ENCODE data around the gene LPP. TPM values are rescaled to one million over a fixed set of nuclear protein-coding genes. Genes with fewer than 3 reads are reported as not detected.

LPP gene
- total and polyA plus RNA-seq, 2 donors (not counting 1 experiment from before 2014, with no cell fraction given), result 7.6 to 81.7 TPM

DNA sequence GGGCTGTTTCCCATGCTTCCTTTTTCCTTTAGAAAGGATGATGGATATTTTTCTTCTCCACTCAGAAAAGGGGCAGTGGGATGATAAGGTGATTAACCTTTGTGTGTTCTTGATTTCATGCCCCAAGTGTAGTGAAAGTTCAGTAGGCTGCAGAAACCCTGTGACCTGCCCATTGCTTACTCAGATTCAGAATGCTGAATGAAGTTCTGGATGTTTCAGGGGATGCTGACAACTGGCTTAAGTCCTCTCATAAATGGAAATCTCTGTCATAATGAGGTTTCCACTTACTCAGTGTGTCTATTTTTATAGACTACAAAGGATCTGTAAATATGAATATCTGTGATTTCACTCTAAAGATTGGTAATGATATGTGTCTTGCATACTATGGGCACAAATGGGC lies 546.5 kb downstream of the LPP start:
- Mint-ChIP-seq H3K27ac (no peak overlapping the region), H3K9me3 (ENCODE audit: insufficient read depth) (no peaks in the 10 kb centered on the region), H3K4me1 (peaks cover 41% of the 10 kb centered on the region), H3K4me3 (no peak overlapping the region), H3K27me3 (no peaks in the 10 kb centered on the region)
- ChIA-PET CTCF (no interaction called here), POLR2A (no interaction called here)
- Histone ChIP-seq H3K79me2 (ENCODE audit: control insufficient read depth, insufficient read depth, low read length) (no peaks in the 10 kb centered on the region), H4K20me1 (ENCODE audit: control insufficient read depth, insufficient read depth, low read length, poor library complexity, severe bottlenecking) (no peaks in the 10 kb centered on the region), H3K4me2 (replicated peaks; ENCODE audit: low read depth, low read length, poor library complexity, severe bottlenecking) (no peak overlapping the region), H3K9me3 (ENCODE audit: control extremely low read depth in 1 of 3, control insufficient read depth in 2 of 3, insufficient read depth in 1 of 3, low read length in 2 of 3) (no peaks in the 10 kb centered on the region), H2AFZ (ENCODE audit: insufficient read depth, low read depth, low read length, poor library complexity, severe bottlenecking) (no peak overlapping the region), H3K4me1 (ENCODE audit: control insufficient read depth in 2 of 2, insufficient read depth in 2 of 2, low read length in 2 of 2) (peaks cover 15 to 19% of the 10 kb centered on the region in 2 donors), H3K27me3 (replicated peaks in 1 of 4; ENCODE audit: control extremely low read depth in 1 of 4, control insufficient read depth in 3 of 4, insufficient read depth in 4 of 4, low read length in 3 of 4) (no peaks in the 10 kb centered on the region), H3K9ac (ENCODE audit: low read length) (no peak overlapping the region), H3K36me3 (replicated peaks in 1 of 2; ENCODE audit: control extremely low read depth in 1 of 2, control insufficient read depth in 1 of 2, extremely low read depth in 1 of 2, insufficient read depth in 2 of 2, low read length in 1 of 2) (no peaks in the 10 kb centered on the region), H3K4me3 (ENCODE audit: control extremely low read depth in 1 of 5, extremely low read depth in 1 of 5, insufficient read depth in 1 of 5, low read depth in 2 of 5, low read length in 4 of 5) (no peak overlapping the region), H3K27ac (ENCODE audit: low read length in 2 of 2) (no peak overlapping the region)
- TF ChIP-seq EZH2 (IDR thresholded peaks at IDR 0.05; ENCODE audit: borderline replicate concordance, insufficient read depth, low read depth, low read length, poor library complexity, severe bottlenecking), result no peak
- TF ChIP-seq, protein P1, sequence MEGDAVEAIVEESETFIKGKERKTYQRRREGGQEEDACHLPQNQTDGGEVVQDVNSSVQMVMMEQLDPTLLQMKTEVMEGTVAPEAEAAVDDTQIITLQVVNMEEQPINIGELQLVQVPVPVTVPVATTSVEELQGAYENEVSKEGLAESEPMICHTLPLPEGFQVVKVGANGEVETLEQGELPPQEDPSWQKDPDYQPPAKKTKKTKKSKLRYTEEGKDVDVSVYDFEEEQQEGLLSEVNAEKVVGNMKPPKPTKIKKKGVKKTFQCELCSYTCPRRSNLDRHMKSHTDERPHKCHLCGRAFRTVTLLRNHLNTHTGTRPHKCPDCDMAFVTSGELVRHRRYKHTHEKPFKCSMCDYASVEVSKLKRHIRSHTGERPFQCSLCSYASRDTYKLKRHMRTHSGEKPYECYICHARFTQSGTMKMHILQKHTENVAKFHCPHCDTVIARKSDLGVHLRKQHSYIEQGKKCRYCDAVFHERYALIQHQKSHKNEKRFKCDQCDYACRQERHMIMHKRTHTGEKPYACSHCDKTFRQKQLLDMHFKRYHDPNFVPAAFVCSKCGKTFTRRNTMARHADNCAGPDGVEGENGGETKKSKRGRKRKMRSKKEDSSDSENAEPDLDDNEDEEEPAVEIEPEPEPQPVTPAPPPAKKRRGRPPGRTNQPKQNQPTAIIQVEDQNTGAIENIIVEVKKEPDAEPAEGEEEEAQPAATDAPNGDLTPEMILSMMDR (IDR thresholded peaks at IDR 0.05), result no peak
- no peak for ATAC-seq (ENCODE audit: low read depth)
- intact Hi-C loops (cut with micrococcal nuclease), result no loop called here
- DNase-seq, result no peak

- DNase-seq (no peak), ATAC-seq (ENCODE audit: low read depth) (no peak)
- peaks cover 15 to 19% of the 10 kb centered on the region in 2 donors for H3K4me1 ChIP-seq (ENCODE audit: control insufficient read depth in 2 of 2, insufficient read depth in 2 of 2, low read length in 2 of 2)
- H3K4me3 ChIP-seq (ENCODE audit: control extremely low read depth in 1 of 5, extremely low read depth in 1 of 5, insufficient read depth in 1 of 5, low read depth in 2 of 5, low read length in 4 of 5), result no peak overlapping the region
- no peaks in the 10 kb centered on the region for H3K9me3 ChIP-seq (ENCODE audit: control extremely low read depth in 1 of 3, control insufficient read depth in 2 of 3, insufficient read depth in 1 of 3, low read length in 2 of 3)
- no peaks in the 10 kb centered on the region for H4K20me1 ChIP-seq (ENCODE audit: control insufficient read depth, insufficient read depth, low read length, poor library complexity, severe bottlenecking)
- intact Hi-C loops (cut with micrococcal nuclease), result no loop called here
- H3K9me3 Mint-ChIP-seq (ENCODE audit: insufficient read depth), result no peaks in the 10 kb centered on the region
- POLR2A ChIA-PET, result no interaction called here
- no peaks in the 10 kb centered on the region for H3K27me3 Mint-ChIP-seq
- CTCF ChIA-PET, result no interaction called here
- no peaks in the 10 kb centered on the region for H3K27me3 ChIP-seq (replicated peaks in 1 of 4; ENCODE audit: control extremely low read depth in 1 of 4, control insufficient read depth in 3 of 4, insufficient read depth in 4 of 4, low read length in 3 of 4)
- H3K27ac Mint-ChIP-seq, result no peak overlapping the region
- no peaks in the 10 kb centered on the region for H3K36me3 ChIP-seq (replicated peaks in 1 of 2; ENCODE audit: control extremely low read depth in 1 of 2, control insufficient read depth in 1 of 2, extremely low read depth in 1 of 2, insufficient read depth in 2 of 2, low read length in 1 of 2)
- H3K4me3 Mint-ChIP-seq, result no peak overlapping the region
- no peak for TF ChIP-seq EZH2 (IDR thresholded peaks at IDR 0.05; ENCODE audit: borderline replicate concordance, insufficient read depth, low read depth, low read length, poor library complexity, severe bottlenecking)
- TF ChIP-seq, protein P1 (IDR thresholded peaks at IDR 0.05), result no peak
- H3K27ac ChIP-seq (ENCODE audit: low read length in 2 of 2), result no peak overlapping the region
- no peaks in the 10 kb centered on the region for H3K79me2 ChIP-seq (ENCODE audit: control insufficient read depth, insufficient read depth, low read length)
- no peak overlapping the region for H3K4me2 ChIP-seq (replicated peaks; ENCODE audit: low read depth, low read length, poor library complexity, severe bottlenecking)
- H3K4me1 Mint-ChIP-seq, result peaks cover 41% of the 10 kb centered on the region
- H3K9ac ChIP-seq (ENCODE audit: low read length), result no peak overlapping the region
- no peak overlapping the region for H2AFZ ChIP-seq (ENCODE audit: insufficient read depth, low read depth, low read length, poor library complexity, severe bottlenecking)
These were observed 547.0 kb downstream of the LPP start for GRCh38 chr3:188700918-188701317.
